Ishikawa (cell line): ENCODE data around the gene CD180.

Experiments used
- EP300 ChIP-seq: IDR thresholded peaks from 2 replicates; pipeline ENCODE4 v1.6.1; 2012; ENCODE audit warnings: borderline replicate concordance
- FOXM1 ChIP-seq: IDR thresholded peaks from 2 replicates; pipeline ENCODE4 v1.6.1; 2012; ENCODE audit warnings: low read depth, borderline replicate concordance
- MAX ChIP-seq: IDR thresholded peaks from 2 replicates; pipeline ENCODE4 v1.6.1; 2012
- YY1 ChIP-seq: IDR thresholded peaks from 2 replicates; pipeline ENCODE4 v1.6.1; 2012; ENCODE audit warnings: low read depth

- TF ChIP-seq EP300, result no peak
- TF ChIP-seq MAX, result no peak
- TF ChIP-seq YY1, result no peak
- TF ChIP-seq FOXM1, result no peak
Observed at GRCh38 chr5:67240065-67240464, 43.5 kb upstream of the CD180 start.
